ENCODE results near the gene ZBTB7C. TPM values are rescaled to one million over a fixed set of nuclear protein-coding genes. Genes with fewer than 3 reads are reported as not detected.

The ZBTB7C gene
- total RNA-seq, 5 donors from 2014 or later (not counting 1 experiment from before 2014, with no cell fraction given), result 0.06 TPM; not detected in 4

- 75% methylated on average over 7 of the region's 13 CpGs for WGBS (ENCODE audit: insufficient coverage)
- no peak for DNase-seq
- Mint-ChIP-seq H3K4me3 (no peak overlapping the region), H3K9me3 (no peaks in the 10 kb centered on the region), H3K4me1 (peaks cover 10 to 15% (median 13%) of the 10 kb centered on the region in 3 donors), H3K36me3 (no peaks in the 10 kb centered on the region), H3K27me3 (peaks cover 5 to 7% of the 10 kb centered on the region in 2 donors), H3K27ac (no peak overlapping the region)
- POLR2A ChIA-PET, result no interaction called here
- CTCF ChIA-PET, result no interaction called here
- H3K4me1 ChIP-seq (ENCODE audit: control insufficient read depth in 1 of 2, extremely low read depth in 1 of 2, insufficient read depth in 2 of 2, low read length in 2 of 2), result peaks cover 0 to 17% of the 10 kb centered on the region in 2 experiments
- no peak overlapping the region for H3K4me3 ChIP-seq (ENCODE audit: control insufficient read depth in 1 of 2, extremely low read depth in 1 of 2, low read length in 1 of 2)
- H3K36me3 ChIP-seq (ENCODE audit: control insufficient read depth in 2 of 2, extremely low read depth in 1 of 2, insufficient read depth in 1 of 2, low read length in 1 of 2), result no peaks in the 10 kb centered on the region
- peaks cover 3 to 33% of the 10 kb centered on the region in 2 experiments for H3K27me3 ChIP-seq (replicated peaks in 1 of 2; ENCODE audit: control insufficient read depth in 2 of 2, extremely low read depth in 1 of 2, insufficient read depth in 2 of 2, low read length in 1 of 2)
- no peak overlapping the region for H3K27ac ChIP-seq (ENCODE audit: low read length)
- no peak for ATAC-seq (replicated peaks in 1 of 4)
- no peaks in the 10 kb centered on the region for H3K9me3 ChIP-seq
Measured at GRCh38 chr18:48165111-48165866, 243.9 kb downstream of the ZBTB7C start.

- ChIA-PET POLR2A (no interaction called here), CTCF (no interaction called here)
- H3K4me3 ChIP-seq (ENCODE audit: control insufficient read depth in 1 of 2, extremely low read depth in 1 of 2, low read length in 1 of 2), result no peak overlapping the region
- no peak overlapping the region for H3K27ac Mint-ChIP-seq
- H3K36me3 Mint-ChIP-seq, result no peaks in the 10 kb centered on the region
- H3K4me1 Mint-ChIP-seq, result peaks cover 10 to 15% (median 13%) of the 10 kb centered on the region in 3 donors
- DNase-seq (no peak), ATAC-seq (replicated peaks in 1 of 4) (no peak)
- H3K9me3 Mint-ChIP-seq, result no peaks in the 10 kb centered on the region
- peaks cover 0 to 17% of the 10 kb centered on the region in 2 experiments for H3K4me1 ChIP-seq (ENCODE audit: control insufficient read depth in 1 of 2, extremely low read depth in 1 of 2, insufficient read depth in 2 of 2, low read length in 2 of 2)
- peaks cover 4 to 5% of the 10 kb centered on the region in 2 donors for H3K27me3 Mint-ChIP-seq
- no peak overlapping the region for H3K27ac ChIP-seq (ENCODE audit: low read length)
- no CpG with 5 or more reads among the region's 1 CpG for WGBS (ENCODE audit: insufficient coverage)
- no peaks in the 10 kb centered on the region for H3K36me3 ChIP-seq (ENCODE audit: control insufficient read depth in 2 of 2, extremely low read depth in 1 of 2, insufficient read depth in 1 of 2, low read length in 1 of 2)
- no peak overlapping the region for H3K4me3 Mint-ChIP-seq
- no peaks in the 10 kb centered on the region for H3K9me3 ChIP-seq
- peaks cover 6 to 39% of the 10 kb centered on the region in 2 experiments for H3K27me3 ChIP-seq (replicated peaks in 1 of 2; ENCODE audit: control insufficient read depth in 2 of 2, extremely low read depth in 1 of 2, insufficient read depth in 2 of 2, low read length in 1 of 2)
Measured at GRCh38 chr18:48164701-48165100, 244.5 kb downstream of the ZBTB7C start.

- CTCF ChIA-PET, result no interaction called here
Measured at GRCh38 chr18:48164116-48164515, 245.1 kb downstream of the ZBTB7C start.

GRCh38 chr18:48163738-48164115 is 245.5 kb downstream of the ZBTB7C start:
- peaks cover 10 to 15% (median 13%) of the 10 kb centered on the region in 3 donors for H3K4me1 Mint-ChIP-seq
- ChIA-PET CTCF (interaction anchor here in 1 of 2 donors (0.5 kb wide), 1 partner anchor 1269 kb away, joined by 3 read pairs; no protein-coding TSS in a partner anchor), POLR2A (no interaction called here)
- Histone ChIP-seq H3K36me3 (ENCODE audit: control insufficient read depth in 2 of 2, extremely low read depth in 1 of 2, insufficient read depth in 1 of 2, low read length in 1 of 2) (no peaks in the 10 kb centered on the region), H3K4me1 (ENCODE audit: control insufficient read depth in 1 of 2, extremely low read depth in 1 of 2, insufficient read depth in 2 of 2, low read length in 2 of 2) (peaks cover 0 to 17% of the 10 kb centered on the region in 2 experiments), H3K27me3 (replicated peaks in 1 of 2; ENCODE audit: control insufficient read depth in 2 of 2, extremely low read depth in 1 of 2, insufficient read depth in 2 of 2, low read length in 1 of 2) (peaks cover 6 to 43% of the 10 kb centered on the region in 2 experiments), H3K4me3 (ENCODE audit: control insufficient read depth in 1 of 2, extremely low read depth in 1 of 2, low read length in 1 of 2) (no peak overlapping the region), H3K9me3 (no peaks in the 10 kb centered on the region), H3K27ac (ENCODE audit: low read length) (no peak overlapping the region)
- H3K4me3 Mint-ChIP-seq, result no peak overlapping the region
- no peak for DNase-seq
- no peaks in the 10 kb centered on the region for H3K36me3 Mint-ChIP-seq
- no CpG with 5 or more reads among the region's 3 CpGs for WGBS (ENCODE audit: insufficient coverage)
- H3K27ac Mint-ChIP-seq, result no peak overlapping the region
- ATAC-seq (replicated peaks in 1 of 4), result no peak
- no peaks in the 10 kb centered on the region for H3K9me3 Mint-ChIP-seq
- H3K27me3 Mint-ChIP-seq, result peaks cover 4 to 5% of the 10 kb centered on the region in 2 donors

More at GRCh38 chr18:48164116-48164515, 245.1 kb downstream of the ZBTB7C start:
- Mint-ChIP-seq H3K36me3 (no peaks in the 10 kb centered on the region), H3K27me3 (peaks cover 4 to 5% of the 10 kb centered on the region in 2 donors), H3K4me3 (no peak overlapping the region), H3K9me3 (no peaks in the 10 kb centered on the region), H3K4me1 (peaks cover 10 to 15% (median 13%) of the 10 kb centered on the region in 3 donors), H3K27ac (no peak overlapping the region)
- 90% methylated on average over 4 of the region's 4 CpGs for WGBS (ENCODE audit: insufficient coverage)
- H3K4me1 ChIP-seq (ENCODE audit: control insufficient read depth in 1 of 2, extremely low read depth in 1 of 2, insufficient read depth in 2 of 2, low read length in 2 of 2), result peaks cover 0 to 17% of the 10 kb centered on the region in 2 experiments
- peaks cover 6 to 41% of the 10 kb centered on the region in 2 experiments for H3K27me3 ChIP-seq (replicated peaks in 1 of 2; ENCODE audit: control insufficient read depth in 2 of 2, extremely low read depth in 1 of 2, insufficient read depth in 2 of 2, low read length in 1 of 2)
- H3K27ac ChIP-seq (ENCODE audit: low read length), result no peak overlapping the region
- H3K4me3 ChIP-seq (ENCODE audit: control insufficient read depth in 1 of 2, extremely low read depth in 1 of 2, low read length in 1 of 2), result no peak overlapping the region
- no peak for ATAC-seq (replicated peaks in 1 of 4)
- no peaks in the 10 kb centered on the region for H3K9me3 ChIP-seq
- no peak for DNase-seq
- POLR2A ChIA-PET, result no interaction called here
- H3K36me3 ChIP-seq (ENCODE audit: control insufficient read depth in 2 of 2, extremely low read depth in 1 of 2, insufficient read depth in 1 of 2, low read length in 1 of 2), result no peaks in the 10 kb centered on the region

GRCh38 chr18:48162956-48163737 is 246.0 kb downstream of the ZBTB7C start:
- Mint-ChIP-seq H3K4me3 (peak overlapping the region in 2 of 3 donors; percentile 37 to 75), H3K4me1 (peaks cover 10 to 15% (median 13%) of the 10 kb centered on the region in 3 donors), H3K36me3 (no peaks in the 10 kb centered on the region), H3K27me3 (peaks cover 4 to 6% of the 10 kb centered on the region in 2 donors), H3K9me3 (no peaks in the 10 kb centered on the region), H3K27ac (no peak overlapping the region)
- DNase-seq, result no peak
- Histone ChIP-seq H3K4me3 (ENCODE audit: control insufficient read depth in 1 of 2, extremely low read depth in 1 of 2, low read length in 1 of 2) (no peak overlapping the region), H3K4me1 (ENCODE audit: control insufficient read depth in 1 of 2, extremely low read depth in 1 of 2, insufficient read depth in 2 of 2, low read length in 2 of 2) (peaks cover 0 to 17% of the 10 kb centered on the region in 2 experiments), H3K27me3 (replicated peaks in 1 of 2; ENCODE audit: control insufficient read depth in 2 of 2, extremely low read depth in 1 of 2, insufficient read depth in 2 of 2, low read length in 1 of 2) (peaks cover 6 to 44% of the 10 kb centered on the region in 2 experiments), H3K36me3 (ENCODE audit: control insufficient read depth in 2 of 2, extremely low read depth in 1 of 2, insufficient read depth in 1 of 2, low read length in 1 of 2) (no peaks in the 10 kb centered on the region), H3K9me3 (no peaks in the 10 kb centered on the region), H3K27ac (ENCODE audit: low read length) (no peak overlapping the region)
- ChIA-PET CTCF (interaction anchor here in 1 of 2 donors (0.5 to 0.9 kb wide), 2 partner anchors 408 to 1269 kb away, joined by 3 read pairs; no protein-coding TSS in a partner anchor), POLR2A (no interaction called here)
- no peak for ATAC-seq (replicated peaks in 1 of 4)
- 95% methylated on average over 3 of the region's 5 CpGs for WGBS (ENCODE audit: insufficient coverage)
